ENCODE data around the gene CXCL17.
"Not testable (repeated sequence)": the region's sequence is repeated elsewhere in the genome, so short reads cannot be mapped to it uniquely, and the experiment has no call there.

CXCL17 gene

DNA sequence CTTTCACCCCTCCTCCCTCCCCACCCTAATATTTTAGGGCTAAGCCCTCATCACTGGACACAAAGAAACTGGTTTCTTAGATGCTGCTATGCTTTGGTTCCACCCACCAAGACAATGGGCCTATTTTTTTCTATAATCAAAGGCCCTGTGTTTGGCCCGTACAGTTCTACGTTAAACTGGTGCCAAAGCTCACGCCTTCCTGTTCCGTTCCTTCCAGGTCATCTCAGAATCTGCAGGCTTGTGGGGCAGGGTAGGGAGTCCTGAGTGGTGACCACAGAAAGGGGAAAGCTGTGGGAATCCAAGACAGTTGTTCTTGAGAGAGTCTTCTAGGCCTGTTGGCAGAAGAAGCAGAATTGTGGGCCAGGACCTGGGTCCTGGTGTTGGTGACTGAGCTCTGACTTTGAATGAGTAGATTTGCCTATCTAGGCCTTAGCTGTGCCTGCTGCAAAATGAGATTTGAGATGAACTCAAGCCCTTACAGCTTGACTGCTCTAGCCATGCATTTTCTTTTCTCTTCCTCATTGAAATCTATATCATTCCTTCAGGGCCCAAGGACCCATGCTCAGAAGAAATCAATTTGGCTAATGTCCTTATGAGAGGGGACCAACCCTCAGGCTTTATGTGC is 19.1 kb upstream of the CXCL17 start:
- Histone ChIP-seq H3K27ac (ENCODE audit: low read depth, low read length) (peak overlapping the region; percentile 56), H3K4me2 (ENCODE audit: low read depth, low read length, poor library complexity, severe bottlenecking) (no peak overlapping the region), H3K9me2 (replicated peaks; ENCODE audit: insufficient read depth, low read length) (no peaks in the 10 kb centered on the region), H3K4me3 (ENCODE audit: insufficient read depth, low read length, poor library complexity, severe bottlenecking) (no peak overlapping the region), H3K27me3 (ENCODE audit: low read length) (no peaks in the 10 kb centered on the region), H3K9ac (ENCODE audit: low read length) (0 out of 2 replicates have a peak overlapping the region, but pooled peaks have one; percentile 1), H2AFZ (ENCODE audit: low read depth, low read length, severe bottlenecking) (peak overlapping the region; percentile 12), H3F3A (ENCODE audit: insufficient read depth) (peaks cover 30% of the 10 kb centered on the region), H3K9me3 (ENCODE audit: insufficient read depth, low read length) (no peaks in the 10 kb centered on the region), H3K79me2 (ENCODE audit: insufficient read depth, low read length) (no peaks in the 10 kb centered on the region), H4K20me1 (ENCODE audit: low read depth, low read length) (no peaks in the 10 kb centered on the region), H3K36me3 (ENCODE audit: low read length) (no peaks in the 10 kb centered on the region)
- no peak for TF ChIP-seq CTCF (IDR thresholded peaks at IDR 0.05; ENCODE audit: insufficient read depth, low read length, poor library complexity, severe bottlenecking)
- TF ChIP-seq EZH2phosphoT487 (conservative IDR thresholded peaks at IDR 0.05; ENCODE audit: low read length) = no peak

DNA sequence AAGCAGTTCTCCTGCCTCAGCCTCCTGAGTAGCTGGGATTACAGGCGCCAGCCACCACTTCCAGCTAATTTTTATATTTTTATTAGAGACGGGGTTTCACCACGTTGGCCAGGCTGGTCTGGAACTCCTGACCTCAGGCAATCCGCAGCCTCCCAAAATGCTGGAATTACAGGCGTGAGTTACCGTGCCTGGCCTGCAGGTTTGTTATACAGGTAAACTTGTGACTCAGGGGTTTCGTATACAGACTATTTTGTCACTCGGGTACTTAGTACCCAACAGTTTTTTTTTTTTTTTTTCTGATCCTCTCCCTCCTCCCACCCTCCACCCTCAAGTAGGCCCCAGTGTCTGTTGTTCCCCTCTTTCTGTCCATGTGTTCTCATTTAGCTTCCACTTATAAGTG is 18.5 kb upstream of the CXCL17 start:
- not testable (repeated sequence) for H3K36me3 ChIP-seq (ENCODE audit: low read length); H3K4me3 ChIP-seq (ENCODE audit: insufficient read depth, low read length, poor library complexity, severe bottlenecking); H3K27ac ChIP-seq (ENCODE audit: low read depth, low read length); H3K9ac ChIP-seq (ENCODE audit: low read length); H3K79me2 ChIP-seq (ENCODE audit: insufficient read depth, low read length); H3K4me2 ChIP-seq (ENCODE audit: low read depth, low read length, poor library complexity, severe bottlenecking); H4K20me1 ChIP-seq (ENCODE audit: low read depth, low read length); H3K27me3 ChIP-seq (ENCODE audit: low read length); H3K9me2 ChIP-seq (replicated peaks; ENCODE audit: insufficient read depth, low read length); H2AFZ ChIP-seq (ENCODE audit: low read depth, low read length, severe bottlenecking); H3K9me3 ChIP-seq (ENCODE audit: insufficient read depth, low read length)
- peaks cover 24% of the 10 kb centered on the region for H3F3A ChIP-seq (ENCODE audit: insufficient read depth)

GRCh38 chr19:42459926-42460325 is 17.2 kb upstream of the CXCL17 start:
- no peak for TF ChIP-seq EZH2phosphoT487 (conservative IDR thresholded peaks at IDR 0.05; ENCODE audit: low read length)
- no peak for TF ChIP-seq CTCF (IDR thresholded peaks at IDR 0.05; ENCODE audit: insufficient read depth, low read length, poor library complexity, severe bottlenecking)
- H3K36me3 ChIP-seq (ENCODE audit: low read length) = no peaks in the 10 kb centered on the region
- H3K4me2 ChIP-seq (ENCODE audit: low read depth, low read length, poor library complexity, severe bottlenecking) = no peak overlapping the region

DNA sequence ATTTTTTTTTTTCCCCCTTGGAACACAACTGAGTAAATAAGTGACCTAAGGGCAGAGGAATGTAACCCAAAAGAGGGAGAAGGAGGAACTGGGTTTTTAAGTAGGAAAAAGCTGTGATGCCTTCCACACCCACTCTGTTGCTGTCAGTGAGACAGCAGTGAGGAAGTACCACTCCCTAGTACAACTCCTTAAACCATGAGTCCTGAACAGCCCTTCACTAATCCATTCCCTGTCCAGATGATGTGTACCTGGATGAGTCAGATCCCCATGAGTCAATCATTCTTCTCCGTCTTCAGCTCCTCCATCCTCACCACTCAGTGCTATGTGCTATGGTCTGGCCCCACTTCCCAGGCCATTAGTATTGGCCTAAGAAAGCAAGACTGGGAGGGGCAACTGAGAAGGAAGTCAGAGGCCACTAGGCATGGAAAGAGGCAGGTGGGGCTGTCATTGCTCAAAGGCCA is 12.9 kb upstream of the CXCL17 start:
- Histone ChIP-seq H3K9me3 (ENCODE audit: insufficient read depth, low read length) (no peaks in the 10 kb centered on the region), H2AFZ (ENCODE audit: low read depth, low read length, severe bottlenecking) (no peak overlapping the region), H3K27ac (ENCODE audit: low read depth, low read length) (no peak overlapping the region), H3F3A (ENCODE audit: insufficient read depth) (no peaks in the 10 kb centered on the region), H3K79me2 (ENCODE audit: insufficient read depth, low read length) (no peaks in the 10 kb centered on the region), H3K27me3 (ENCODE audit: low read length) (no peaks in the 10 kb centered on the region), H3K4me2 (ENCODE audit: low read depth, low read length, poor library complexity, severe bottlenecking) (no peak overlapping the region), H3K4me3 (ENCODE audit: insufficient read depth, low read length, poor library complexity, severe bottlenecking) (no peak overlapping the region), H4K20me1 (ENCODE audit: low read depth, low read length) (no peaks in the 10 kb centered on the region), H3K9ac (ENCODE audit: low read length) (no peak overlapping the region), H3K9me2 (replicated peaks; ENCODE audit: insufficient read depth, low read length) (no peaks in the 10 kb centered on the region), H3K36me3 (ENCODE audit: low read length) (no peaks in the 10 kb centered on the region)
- TF ChIP-seq EZH2phosphoT487 (conservative IDR thresholded peaks at IDR 0.05; ENCODE audit: low read length) (no peak), CTCF (IDR thresholded peaks at IDR 0.05; ENCODE audit: insufficient read depth, low read length, poor library complexity, severe bottlenecking) (no peak)

More at GRCh38 chr19:42459926-42460325, 17.2 kb upstream of the CXCL17 start:
- Histone ChIP-seq H3K9ac (ENCODE audit: low read length) (no peak overlapping the region), H4K20me1 (ENCODE audit: low read depth, low read length) (no peaks in the 10 kb centered on the region), H3K9me3 (ENCODE audit: insufficient read depth, low read length) (no peaks in the 10 kb centered on the region), H3F3A (ENCODE audit: insufficient read depth) (peaks cover 14% of the 10 kb centered on the region), H2AFZ (ENCODE audit: low read depth, low read length, severe bottlenecking) (no peak overlapping the region), H3K27me3 (ENCODE audit: low read length) (no peaks in the 10 kb centered on the region), H3K79me2 (ENCODE audit: insufficient read depth, low read length) (no peaks in the 10 kb centered on the region), H3K27ac (ENCODE audit: low read depth, low read length) (no peak overlapping the region), H3K9me2 (replicated peaks; ENCODE audit: insufficient read depth, low read length) (no peaks in the 10 kb centered on the region), H3K4me3 (ENCODE audit: insufficient read depth, low read length, poor library complexity, severe bottlenecking) (no peak overlapping the region)

Data from SU-DHL-6 (cell line).